BLaER1 (cell line): Measurements from ENCODE around the gene OR2A1.
"Not testable (repeated sequence)": the region's sequence is repeated elsewhere in the genome, so short reads cannot be mapped to it uniquely, and the experiment has no call there.

ENCODE experiments used
- H3K27ac ChIP-seq: shearing (Covaris generic); formaldehyde crosslinking; 2 replicates; pipeline ENCODE4 v1.8.1; 2022
- H3K27me3 ChIP-seq: shearing (Covaris generic); formaldehyde crosslinking; 2 replicates; pipeline ENCODE4 v1.8.1; 2022
- H3K36me3 ChIP-seq: shearing (Covaris generic); formaldehyde crosslinking; 2 replicates; pipeline ENCODE4 v1.8.1; 2022
- H3K4me1 ChIP-seq: shearing (Covaris generic); formaldehyde crosslinking; 2 replicates; pipeline ENCODE4 v1.8.1; 2022
- H3K4me2 ChIP-seq: shearing (Covaris generic); formaldehyde crosslinking; 2 replicates; pipeline ENCODE4 v1.8.1; 2022
- H3K4me3 ChIP-seq: shearing (Covaris generic); formaldehyde crosslinking; 2 replicates; pipeline ENCODE4 v1.8.1; 2022
- H3K9ac ChIP-seq: shearing (Covaris generic); formaldehyde crosslinking; 2 replicates; pipeline ENCODE4 v1.8.1; 2022
- H3K9me3 ChIP-seq: shearing (Covaris generic); formaldehyde crosslinking; 2 replicates; pipeline ENCODE4 v1.8.1; 2022
- H4K20me1 ChIP-seq: shearing (Covaris generic); formaldehyde crosslinking; 2 replicates; pipeline ENCODE4 v1.8.1; 2022

The OR2A1 gene

GRCh38 chr7:144311872-144312469 lies at the start of gene OR2A1:
Gene OR2A1, plus strand, starts transcription at chr7:144312419. Its CDS starts 5,706 bp downstream, at chr7:144318125.
- H3K4me3 ChIP-seq, H3K27me3 ChIP-seq, H3K27ac ChIP-seq, H3K9me3 ChIP-seq, H4K20me1 ChIP-seq, H3K4me1 ChIP-seq, H3K9ac ChIP-seq, H3K36me3 ChIP-seq, H3K4me2 ChIP-seq: not testable (repeated sequence)

GRCh38 chr7:144264692-144265091 lies 47.5 kb upstream of the OR2A1 start, which contains the start of gene OR2A7:
Gene OR2A7, minus strand, starts transcription at chr7:144264792. Its CDS starts 5,164 bp downstream, at chr7:144259628.
- H3K4me1 ChIP-seq, H3K27ac ChIP-seq, H3K9ac ChIP-seq, H3K4me2 ChIP-seq, H3K27me3 ChIP-seq, H3K9me3 ChIP-seq, H3K4me3 ChIP-seq, H4K20me1 ChIP-seq, H3K36me3 ChIP-seq: not testable (repeated sequence)

- H3K4me1 ChIP-seq, H3K27ac ChIP-seq, H3K4me3 ChIP-seq, H4K20me1 ChIP-seq, H3K27me3 ChIP-seq, H3K36me3 ChIP-seq, H3K9me3 ChIP-seq, H3K4me2 ChIP-seq, H3K9ac ChIP-seq: not testable (repeated sequence)
These were observed 43.0 kb upstream of the OR2A1 start, which contains the start of gene CTAGE8 for GRCh38 chr7:144269188-144269587. Gene CTAGE8, minus strand, starts transcription at chr7:144269288. Its CDS starts 38 bp downstream, at chr7:144269250.

- H4K20me1 ChIP-seq, H3K27me3 ChIP-seq, H3K36me3 ChIP-seq, H3K9me3 ChIP-seq, H3K9ac ChIP-seq, H3K4me2 ChIP-seq, H3K4me1 ChIP-seq, H3K27ac ChIP-seq, H3K4me3 ChIP-seq: not testable (repeated sequence)
These were observed 36.9 kb upstream of the OR2A1 start for GRCh38 chr7:144275281-144275680.

- H3K27me3 ChIP-seq, H3K9ac ChIP-seq, H4K20me1 ChIP-seq, H3K9me3 ChIP-seq, H3K27ac ChIP-seq, H3K4me2 ChIP-seq, H3K4me3 ChIP-seq, H3K4me1 ChIP-seq, H3K36me3 ChIP-seq: not testable (repeated sequence)
These were observed 32.2 kb upstream of the OR2A1 start for GRCh38 chr7:144280010-144280409.

- H4K20me1 ChIP-seq, H3K4me3 ChIP-seq, H3K36me3 ChIP-seq, H3K27ac ChIP-seq, H3K27me3 ChIP-seq, H3K9ac ChIP-seq, H3K9me3 ChIP-seq, H3K4me1 ChIP-seq, H3K4me2 ChIP-seq: not testable (repeated sequence)
These were observed 30.2 kb upstream of the OR2A1 start for GRCh38 chr7:144281981-144282380.

- H3K9me3 ChIP-seq, H3K27ac ChIP-seq, H3K4me1 ChIP-seq, H3K36me3 ChIP-seq, H3K4me3 ChIP-seq, H3K4me2 ChIP-seq, H4K20me1 ChIP-seq, H3K27me3 ChIP-seq, H3K9ac ChIP-seq: not testable (repeated sequence)
These were observed 29.7 kb upstream of the OR2A1 start for GRCh38 chr7:144282490-144282889.

- not testable (repeated sequence) for H3K9me3 ChIP-seq, H3K9ac ChIP-seq, H3K4me3 ChIP-seq, H3K27me3 ChIP-seq, H3K36me3 ChIP-seq, H3K27ac ChIP-seq, H3K4me2 ChIP-seq, H3K4me1 ChIP-seq, H4K20me1 ChIP-seq
These were observed 28.5 kb upstream of the OR2A1 start for GRCh38 chr7:144283716-144284115.

GRCh38 chr7:144287171-144287784 lies 24.9 kb upstream of the OR2A1 start:
- H3K27me3 ChIP-seq, H3K4me2 ChIP-seq, H3K9ac ChIP-seq, H3K4me1 ChIP-seq, H3K36me3 ChIP-seq, H3K4me3 ChIP-seq, H4K20me1 ChIP-seq, H3K9me3 ChIP-seq, H3K27ac ChIP-seq: not testable (repeated sequence)

GRCh38 chr7:144291607-144292006 lies 20.6 kb upstream of the OR2A1 start:
- H3K4me3 ChIP-seq, H3K9me3 ChIP-seq, H3K4me2 ChIP-seq, H4K20me1 ChIP-seq, H3K4me1 ChIP-seq, H3K27me3 ChIP-seq, H3K36me3 ChIP-seq, H3K27ac ChIP-seq, H3K9ac ChIP-seq: not testable (repeated sequence)

GRCh38 chr7:144292384-144293161 lies 19.6 kb upstream of the OR2A1 start:
- not testable (repeated sequence) for H4K20me1 ChIP-seq, H3K4me3 ChIP-seq, H3K27ac ChIP-seq, H3K4me2 ChIP-seq, H3K4me1 ChIP-seq, H3K9me3 ChIP-seq, H3K9ac ChIP-seq, H3K27me3 ChIP-seq, H3K36me3 ChIP-seq

- H4K20me1 ChIP-seq, H3K27me3 ChIP-seq, H3K4me2 ChIP-seq, H3K4me1 ChIP-seq, H3K36me3 ChIP-seq, H3K27ac ChIP-seq, H3K9me3 ChIP-seq, H3K4me3 ChIP-seq, H3K9ac ChIP-seq: not testable (repeated sequence)
These were observed 18.3 kb upstream of the OR2A1 start for GRCh38 chr7:144293794-144294499.

GRCh38 chr7:144302578-144303303 lies 9.5 kb upstream of the OR2A1 start:
- H3K4me1 ChIP-seq, H3K27ac ChIP-seq, H3K9ac ChIP-seq, H3K4me2 ChIP-seq, H3K27me3 ChIP-seq, H3K9me3 ChIP-seq, H3K36me3 ChIP-seq, H4K20me1 ChIP-seq, H3K4me3 ChIP-seq: not testable (repeated sequence)

- not testable (repeated sequence) for H3K27ac ChIP-seq, H3K4me2 ChIP-seq, H3K9ac ChIP-seq, H3K27me3 ChIP-seq, H3K4me3 ChIP-seq, H3K4me1 ChIP-seq, H3K9me3 ChIP-seq, H4K20me1 ChIP-seq, H3K36me3 ChIP-seq
These were observed 8.6 kb upstream of the OR2A1 start for GRCh38 chr7:144303607-144304006.
